OCI-LY1 (cell line): ENCODE results near the gene DENND1B.

Source experiments
- EZH2 ChIP-seq: fragments of 200-600 bp; sonication (generic), shearing (Covaris generic); IDR thresholded peaks from 2 replicates; pipeline ENCODE4 v1.8.0; 2017; ENCODE audit warnings: borderline replicate concordance, mixed run types, mild to moderate bottlenecking, antibody characterized with exemption, low read length, moderate library complexity, mixed read lengths
- TF ChIP-seq, protein P1 (sequence below): fragments of 200-600 bp; sonication (generic), shearing (Covaris generic); IDR thresholded peaks from 2 replicates; pipeline ENCODE4 v1.5.1; 2017; ENCODE audit warnings: mild to moderate bottlenecking, antibody characterized with exemption, low read length, moderate library complexity, mixed read lengths

DNA sequence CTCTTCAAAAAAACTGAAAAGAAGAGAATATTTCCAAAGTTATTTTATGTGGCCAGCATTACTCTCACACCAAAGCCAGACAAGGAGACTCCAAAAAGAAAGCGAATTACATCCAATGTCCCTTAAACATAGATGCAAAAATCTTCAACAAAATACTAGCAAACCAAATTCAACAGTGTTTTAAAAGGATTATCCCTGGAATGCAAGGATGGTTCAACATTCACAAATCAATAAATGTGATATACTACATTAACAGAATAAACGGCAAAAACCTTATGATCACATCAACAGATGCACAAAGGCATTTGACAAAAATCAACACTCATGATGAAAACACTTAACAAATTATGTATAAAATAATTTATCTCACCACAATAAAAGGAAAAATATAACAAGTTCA, 207.8 kb downstream of the DENND1B start:
- TF ChIP-seq EZH2: no peak
- TF ChIP-seq, protein P1, sequence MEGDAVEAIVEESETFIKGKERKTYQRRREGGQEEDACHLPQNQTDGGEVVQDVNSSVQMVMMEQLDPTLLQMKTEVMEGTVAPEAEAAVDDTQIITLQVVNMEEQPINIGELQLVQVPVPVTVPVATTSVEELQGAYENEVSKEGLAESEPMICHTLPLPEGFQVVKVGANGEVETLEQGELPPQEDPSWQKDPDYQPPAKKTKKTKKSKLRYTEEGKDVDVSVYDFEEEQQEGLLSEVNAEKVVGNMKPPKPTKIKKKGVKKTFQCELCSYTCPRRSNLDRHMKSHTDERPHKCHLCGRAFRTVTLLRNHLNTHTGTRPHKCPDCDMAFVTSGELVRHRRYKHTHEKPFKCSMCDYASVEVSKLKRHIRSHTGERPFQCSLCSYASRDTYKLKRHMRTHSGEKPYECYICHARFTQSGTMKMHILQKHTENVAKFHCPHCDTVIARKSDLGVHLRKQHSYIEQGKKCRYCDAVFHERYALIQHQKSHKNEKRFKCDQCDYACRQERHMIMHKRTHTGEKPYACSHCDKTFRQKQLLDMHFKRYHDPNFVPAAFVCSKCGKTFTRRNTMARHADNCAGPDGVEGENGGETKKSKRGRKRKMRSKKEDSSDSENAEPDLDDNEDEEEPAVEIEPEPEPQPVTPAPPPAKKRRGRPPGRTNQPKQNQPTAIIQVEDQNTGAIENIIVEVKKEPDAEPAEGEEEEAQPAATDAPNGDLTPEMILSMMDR: no peak
